ENCODE results near the gene FAM227A.

GRCh38 chr22:38567531-38568285, 88.5 kb downstream of the FAM227A start:
- TF ChIP-seq KLF9 (CRISPR knock-in tag; IDR thresholded peaks at IDR 0.05; ENCODE audit: low read depth), result no peak
- TF ChIP-seq, protein P1, sequence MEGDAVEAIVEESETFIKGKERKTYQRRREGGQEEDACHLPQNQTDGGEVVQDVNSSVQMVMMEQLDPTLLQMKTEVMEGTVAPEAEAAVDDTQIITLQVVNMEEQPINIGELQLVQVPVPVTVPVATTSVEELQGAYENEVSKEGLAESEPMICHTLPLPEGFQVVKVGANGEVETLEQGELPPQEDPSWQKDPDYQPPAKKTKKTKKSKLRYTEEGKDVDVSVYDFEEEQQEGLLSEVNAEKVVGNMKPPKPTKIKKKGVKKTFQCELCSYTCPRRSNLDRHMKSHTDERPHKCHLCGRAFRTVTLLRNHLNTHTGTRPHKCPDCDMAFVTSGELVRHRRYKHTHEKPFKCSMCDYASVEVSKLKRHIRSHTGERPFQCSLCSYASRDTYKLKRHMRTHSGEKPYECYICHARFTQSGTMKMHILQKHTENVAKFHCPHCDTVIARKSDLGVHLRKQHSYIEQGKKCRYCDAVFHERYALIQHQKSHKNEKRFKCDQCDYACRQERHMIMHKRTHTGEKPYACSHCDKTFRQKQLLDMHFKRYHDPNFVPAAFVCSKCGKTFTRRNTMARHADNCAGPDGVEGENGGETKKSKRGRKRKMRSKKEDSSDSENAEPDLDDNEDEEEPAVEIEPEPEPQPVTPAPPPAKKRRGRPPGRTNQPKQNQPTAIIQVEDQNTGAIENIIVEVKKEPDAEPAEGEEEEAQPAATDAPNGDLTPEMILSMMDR (CRISPR knock-in tag; IDR thresholded peaks at IDR 0.05), result no peak
- no peak for TF ChIP-seq MAFK (conservative IDR thresholded peaks at IDR 0.05 in 1 of 2, IDR thresholded peaks at IDR 0.05 in 1 of 2; ENCODE audit: low read length in 2 of 2)
- no peak for TF ChIP-seq YY1 (IDR thresholded peaks at IDR 0.05; ENCODE audit: insufficient read depth, insufficient replicate concordance, low read depth, low read length)

Measured in HepG2 (cell line).